Fibroblast of lung (primary cell): ENCODE data around the gene RALBP1. TPM values are rescaled to one million over a fixed set of nuclear protein-coding genes. Genes with fewer than 3 reads are reported as not detected.

Experiments
- DNase-seq, 2 donors: peaks; one replicate each; pipeline versions ENCODE4 v3.0.0 to v3.0.0-alpha.2; 2010; ENCODE audit warnings: low read depth in 2 of 2
- H2AFZ ChIP-seq: 2 replicates; pipeline ENCODE4 v1.5.1; 2012; ENCODE audit warnings: low read length, control low read depth, inconsistent platforms
- H3K27ac ChIP-seq: 2 replicates; pipeline ENCODE4 v1.5.1; 2011; ENCODE audit warnings: low read length, control low read depth; ENCODE audit not compliant: insufficient read depth
- H3K27me3 ChIP-seq: 2 replicates; pipeline ENCODE4 v1.5.1; 2011; ENCODE audit warnings: mild to moderate bottlenecking, low read length; ENCODE audit not compliant: control insufficient read depth, insufficient read depth
- H3K36me3 ChIP-seq: 2 replicates; pipeline ENCODE4 v1.5.1; 2011; ENCODE audit warnings: low read length; ENCODE audit not compliant: control insufficient read depth, insufficient read depth
- H3K4me1 ChIP-seq: 2 replicates; pipeline ENCODE4 v1.5.1; 2011; ENCODE audit warnings: low read length; ENCODE audit not compliant: control insufficient read depth, insufficient read depth; ENCODE audit errors: extremely low read depth
- H3K4me2 ChIP-seq: 2 replicates; pipeline ENCODE4 v1.5.1; 2011; ENCODE audit warnings: low read length, control low read depth; ENCODE audit not compliant: insufficient read depth; ENCODE audit errors: extremely low read depth
- H3K4me3 ChIP-seq, 4 experiments: fragments of 200-600 bp in 1 of 4; sonication (generic) in 1 of 4; replicated peaks in 1 of 4; 2 replicates each; pipeline ENCODE4 v1.5.1; 2011 to 2016; ENCODE audit warnings: low read length in 4 of 4, low read depth in 3 of 4, mild to moderate bottlenecking in 3 of 4, control low read depth in 2 of 4, inconsistent platforms in 1 of 4, mixed read lengths in 1 of 4; ENCODE audit not compliant: insufficient read depth in 1 of 4; ENCODE audit errors: control extremely low read depth in 1 of 4
- H3K79me2 ChIP-seq: 2 replicates; pipeline ENCODE4 v1.5.1; 2012; ENCODE audit warnings: mild to moderate bottlenecking, low read length, inconsistent platforms; ENCODE audit not compliant: control insufficient read depth, insufficient read depth
- H3K9ac ChIP-seq: 2 replicates; pipeline ENCODE4 v1.5.1; 2011; ENCODE audit warnings: mild to moderate bottlenecking, low read length, control low read depth; ENCODE audit not compliant: insufficient read depth
- H3K9me3 ChIP-seq: 2 replicates; pipeline ENCODE4 v1.5.1; 2012; ENCODE audit warnings: low read depth, low read length; ENCODE audit not compliant: control insufficient read depth, insufficient read depth
- H4K20me1 ChIP-seq: 2 replicates; pipeline ENCODE4 v1.5.1; 2011; ENCODE audit warnings: low read length; ENCODE audit not compliant: control insufficient read depth, insufficient read depth; ENCODE audit errors: extremely low read depth
- CTCF ChIP-seq, 2 donors: IDR thresholded peaks in 1 of 2; conservative IDR thresholded peaks in 1 of 2; 1 replicate in 1 of 2; 2 replicates in 1 of 2; pipeline ENCODE4 v1.5.1; 2011 to 2012; ENCODE audit warnings: low read length in 2 of 2, control low read depth in 1 of 2, inconsistent platforms in 1 of 2, low read depth in 1 of 2, mild to moderate bottlenecking in 1 of 2
- EZH2 ChIP-seq: IDR thresholded peaks from 2 replicates; pipeline ENCODE4 v1.5.1; 2012; ENCODE audit warnings: low read length, control low read depth, mild to moderate bottlenecking; ENCODE audit errors: missing control alignments
- polyA plus RNA-seq, 2 donors: library from polyadenylated mRNA; depleted of rRNA in 1 of 2; stranded (reverse) in 1 of 2; unstranded in 1 of 2; fragments of >200 nt; gene quantifications; 2 replicates each; pipeline ENCODE4 v1.2.1, GENCODE V29; 2011 to 2012; ENCODE audit warnings: missing spikeins in 1 of 2
- total RNA-seq: library from RNA; depleted of rRNA; stranded (reverse); fragments of >200 nt; gene quantifications from 2 replicates; pipeline ENCODE4 v1.2.1, GENCODE V29; 2014

Gene RALBP1
- total and polyA plus RNA-seq, 2 donors (not counting 1 experiment from before 2014, with no cell fraction given): 72.3 to 72.4 TPM

- Histone ChIP-seq H3K4me3 (no peak overlapping the region), H3K9me3 (no peaks in the 10 kb centered on the region), H3K9ac (no peak overlapping the region), H2AFZ (no peak overlapping the region), H3K27ac (no peak overlapping the region), H3K36me3 (peaks cover 9% of the 10 kb centered on the region), H3K4me1 (peaks cover 4% of the 10 kb centered on the region), H3K79me2 (no peaks in the 10 kb centered on the region), H3K4me2 (no peak overlapping the region), H3K27me3 (no peaks in the 10 kb centered on the region), H4K20me1 (no peaks in the 10 kb centered on the region)
- TF ChIP-seq CTCF (conservative IDR thresholded peaks at IDR 0.05 in 1 of 2, IDR thresholded peaks at IDR 0.05 in 1 of 2; ENCODE audit: low read depth in 1 of 2, low read length in 2 of 2) (no peak), EZH2 (no peak)
- no peak for DNase-seq
Observed at GRCh38 chr18:9565407-9565806, 90.1 kb downstream of the RALBP1 start.

GRCh38 chr18:9568186-9568585 is 92.9 kb downstream of the RALBP1 start:
- no peaks in the 10 kb centered on the region for H4K20me1 ChIP-seq
- H3K4me3 ChIP-seq: no peak overlapping the region
- H3K36me3 ChIP-seq: peaks cover 2% of the 10 kb centered on the region
- no peaks in the 10 kb centered on the region for H3K9me3 ChIP-seq
- H3K9ac ChIP-seq: no peak overlapping the region
- H3K79me2 ChIP-seq: no peaks in the 10 kb centered on the region
- TF ChIP-seq EZH2: no peak
- TF ChIP-seq CTCF (conservative IDR thresholded peaks at IDR 0.05 in 1 of 2, IDR thresholded peaks at IDR 0.05 in 1 of 2; ENCODE audit: low read depth in 1 of 2, low read length in 2 of 2): no peak
- H3K27me3 ChIP-seq: no peaks in the 10 kb centered on the region
- H3K4me1 ChIP-seq: no peaks in the 10 kb centered on the region
- no peak for DNase-seq
- H3K4me2 ChIP-seq: no peak overlapping the region
- no peak overlapping the region for H2AFZ ChIP-seq
- no peak overlapping the region for H3K27ac ChIP-seq

- Histone ChIP-seq H3K9me3 (no peaks in the 10 kb centered on the region), H3K36me3 (peaks cover 2% of the 10 kb centered on the region), H3K4me3 (no peak overlapping the region), H3K27me3 (no peaks in the 10 kb centered on the region), H3K9ac (no peak overlapping the region), H3K27ac (no peak overlapping the region), H3K4me1 (no peaks in the 10 kb centered on the region), H4K20me1 (no peaks in the 10 kb centered on the region), H3K4me2 (no peak overlapping the region), H2AFZ (no peak overlapping the region), H3K79me2 (no peaks in the 10 kb centered on the region)
- DNase-seq: no peak
- TF ChIP-seq CTCF (conservative IDR thresholded peaks at IDR 0.05 in 1 of 2, IDR thresholded peaks at IDR 0.05 in 1 of 2; ENCODE audit: low read depth in 1 of 2, low read length in 2 of 2): no peak
Observed at GRCh38 chr18:9569178-9569577, 93.9 kb downstream of the RALBP1 start.
